ENCODE measurements around the gene SDF4.

SDF4 gene

GRCh38 chr1:1242461-1243265 is 10.9 kb upstream of the SDF4 start:
- DNase-seq (ENCODE audit: low read depth in 2 of 3, low spot score in 2 of 3), result no peak

- DNase-seq (ENCODE audit: low read depth in 2 of 3, low spot score in 2 of 3), result no peak
Observed at GRCh38 chr1:1241588-1242219, 9.9 kb upstream of the SDF4 start.

- no peak for DNase-seq (ENCODE audit: low read depth in 2 of 3, low spot score in 2 of 3)
Observed at GRCh38 chr1:1240822-1241587, 9.2 kb upstream of the SDF4 start.

GRCh38 chr1:1240348-1240732 is 8.5 kb upstream of the SDF4 start:
- DNase-seq (ENCODE audit: low read depth in 2 of 3, low spot score in 2 of 3), result no peak

- no peak for DNase-seq (ENCODE audit: low read depth in 2 of 3, low spot score in 2 of 3)
Observed at GRCh38 chr1:1239614-1240347, 8.0 kb upstream of the SDF4 start.

- DNase-seq (ENCODE audit: low read depth in 2 of 3, low spot score in 2 of 3), result no peak
Observed at GRCh38 chr1:1239227-1239613, 7.4 kb upstream of the SDF4 start.

GRCh38 chr1:1238702-1239178 is 6.9 kb upstream of the SDF4 start:
- no peak for DNase-seq (ENCODE audit: low read depth in 2 of 3, low spot score in 2 of 3)

- no peak for DNase-seq (ENCODE audit: low read depth in 2 of 3, low spot score in 2 of 3)
Observed at GRCh38 chr1:1237874-1238701, 6.3 kb upstream of the SDF4 start.

- no peak for DNase-seq (ENCODE audit: low read depth in 2 of 3, low spot score in 2 of 3)
Observed at GRCh38 chr1:1236945-1237873, 5.4 kb upstream of the SDF4 start.

GRCh38 chr1:1236176-1236763 is 4.5 kb upstream of the SDF4 start:
- DNase-seq (ENCODE audit: low read depth in 2 of 3, low spot score in 2 of 3), result no peak

- DNase-seq (ENCODE audit: low read depth in 2 of 3, low spot score in 2 of 3), result no peak
Observed at GRCh38 chr1:1235016-1235744, 3.4 kb upstream of the SDF4 start.

- DNase-seq (ENCODE audit: low read depth in 2 of 3, low spot score in 2 of 3), result no peak
Observed at GRCh38 chr1:1234180-1234808, 2.5 kb upstream of the SDF4 start.

GRCh38 chr1:1233567-1233892 is 1.7 kb upstream of the SDF4 start:
- no peak for DNase-seq (ENCODE audit: low read depth in 2 of 3, low spot score in 2 of 3)

GRCh38 chr1:1232796-1233566 is 1.2 kb upstream of the SDF4 start:
- no peak for DNase-seq (ENCODE audit: low read depth in 2 of 3, low spot score in 2 of 3)

GRCh38 chr1:1232208-1232795 is 501 bp upstream of the SDF4 start, which contains the start of gene B3GALT6:
Gene B3GALT6, plus strand, starts transcription at chr1:1232237. Its CDS starts 42 bp downstream, at chr1:1232279.
- no peak for DNase-seq (ENCODE audit: low read depth in 2 of 3, low spot score in 2 of 3)

GRCh38 chr1:1230656-1231399 is 973 bp downstream of the SDF4 start:
- no peak for DNase-seq (ENCODE audit: low read depth in 2 of 3, low spot score in 2 of 3)

Data from activated CD8-positive, alpha-beta memory T cell treated with anti-CD3 and anti-CD28 coated beads for 48 hours (primary cell).